ENCODE results near the gene NPY5R.
A peak's percentile ranks its signal among the peaks of the same experiment; 100 is the strongest.

Gene NPY5R

GRCh38 chr4:163343604-163344146 is at the start of gene NPY5R:
Gene NPY5R, plus strand, starts transcription at chr4:163343892. Its CDS starts 6,382 bp downstream, at chr4:163350274.
- DNase-seq, result no peak

GRCh38 chr4:163295138-163295537 is 48.6 kb upstream of the NPY5R start:
- no peak for DNase-seq

GRCh38 chr4:163300445-163300844 is 43.2 kb upstream of the NPY5R start:
- DNase-seq, result no peak

- DNase-seq, result no peak
Observed at GRCh38 chr4:163303069-163303468, 40.6 kb upstream of the NPY5R start.

- DNase-seq, result no peak
Observed at GRCh38 chr4:163309466-163309865, 34.2 kb upstream of the NPY5R start.

- DNase-seq, result no peak
Observed at GRCh38 chr4:163317110-163317509, 26.6 kb upstream of the NPY5R start.

GRCh38 chr4:163330916-163331628 is 12.6 kb upstream of the NPY5R start:
- no peak for DNase-seq

GRCh38 chr4:163331629-163332376 is 11.9 kb upstream of the NPY5R start:
- no peak for DNase-seq

GRCh38 chr4:163332526-163333406 is 10.9 kb upstream of the NPY5R start, which contains the start of gene NPY1R:
Gene NPY1R, minus strand, starts transcription at chr4:163332596. Its CDS starts 6,042 bp downstream, at chr4:163326554.
- DNase-seq, result peak; percentile 1 to 6

- no peak for DNase-seq
Observed at GRCh38 chr4:163335384-163335783, 8.3 kb upstream of the NPY5R start.

GRCh38 chr4:163344147-163345125 is 744 bp downstream of the NPY5R start:
- DNase-seq, result no peak

- no peak for DNase-seq
Observed at GRCh38 chr4:163350672-163351071, 7.0 kb downstream of the NPY5R start.

GRCh38 chr4:163353054-163353453 is 9.4 kb downstream of the NPY5R start:
- DNase-seq, result no peak

GRCh38 chr4:163356104-163356503 is 12.4 kb downstream of the NPY5R start:
- no peak for DNase-seq

GRCh38 chr4:163367651-163368050 is 24.0 kb downstream of the NPY5R start:
- DNase-seq, result no peak

- no peak for DNase-seq
Observed at GRCh38 chr4:163372029-163372428, 28.3 kb downstream of the NPY5R start.

- no peak for DNase-seq
Observed at GRCh38 chr4:163378661-163379060, 35.0 kb downstream of the NPY5R start.

- no peak for DNase-seq
Observed at GRCh38 chr4:163380703-163381102, 37.0 kb downstream of the NPY5R start.

- no peak for DNase-seq
Observed at GRCh38 chr4:163382178-163382869, 38.6 kb downstream of the NPY5R start.

GRCh38 chr4:163384434-163384833 is 40.7 kb downstream of the NPY5R start:
- no peak for DNase-seq

GRCh38 chr4:163384926-163385325 is 41.2 kb downstream of the NPY5R start:
- no peak for DNase-seq
